IPS-18a (cell line): Measurements from ENCODE around the gene KLRC2.
"Not testable (repeated sequence)": the region's sequence is repeated elsewhere in the genome, so short reads cannot be mapped to it uniquely, and the experiment has no call there.

Experiments
- H3K27ac ChIP-seq: one replicate; pipeline ENCODE4 v1.5.1; 2013; ENCODE audit warnings: low read length
- H3K27me3 ChIP-seq: one replicate; pipeline ENCODE4 v1.6.1; 2013; ENCODE audit warnings: mild to moderate bottlenecking, low read length; ENCODE audit not compliant: control insufficient read depth, insufficient read depth
- H3K36me3 ChIP-seq: one replicate; pipeline ENCODE4 v1.6.1; 2013; ENCODE audit warnings: low read depth, low read length; ENCODE audit not compliant: control insufficient read depth
- H3K4me1 ChIP-seq: one replicate; pipeline ENCODE4 v1.6.1; 2013; ENCODE audit warnings: low read depth, low read length; ENCODE audit not compliant: control insufficient read depth
- H3K4me3 ChIP-seq: one replicate; pipeline ENCODE4 v1.5.1; 2013; ENCODE audit warnings: low read length
- H3K9ac ChIP-seq: one replicate; pipeline ENCODE4 v1.6.1; 2013; ENCODE audit warnings: mild to moderate bottlenecking, low read length, moderate library complexity
- H3K9me3 ChIP-seq: one replicate; pipeline ENCODE4 v1.6.1; 2013; ENCODE audit warnings: low read depth, low read length; ENCODE audit not compliant: control insufficient read depth

The KLRC2 gene

DNA sequence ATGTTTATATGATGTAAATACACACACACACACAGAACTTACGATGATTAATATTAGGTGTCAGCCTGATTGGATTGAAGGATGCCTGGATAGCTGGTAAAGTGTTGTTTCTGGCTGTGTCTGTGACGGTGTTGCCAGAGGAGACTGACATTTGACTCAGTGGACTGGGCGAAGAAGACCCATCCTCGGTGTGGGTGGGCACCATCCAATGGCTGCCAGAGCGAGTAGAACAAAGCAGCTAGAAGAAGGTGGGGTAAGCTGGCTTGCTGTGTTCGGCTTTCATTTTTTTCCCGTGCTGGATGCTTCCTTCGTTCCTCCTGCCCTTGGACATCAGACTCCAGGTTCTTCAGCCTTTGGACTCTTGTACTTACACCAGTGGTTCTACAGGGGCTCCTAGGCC lies 5.3 kb upstream of the KLRC2 start:
- H3K36me3 ChIP-seq, H3K9ac ChIP-seq, H3K4me1 ChIP-seq, H3K9me3 ChIP-seq, H3K27ac ChIP-seq, H3K4me3 ChIP-seq, H3K27me3 ChIP-seq: not testable (repeated sequence)

GRCh38 chr12:10439608-10440274 lies 3.9 kb upstream of the KLRC2 start:
- H3K4me1 ChIP-seq, H3K9ac ChIP-seq, H3K27me3 ChIP-seq, H3K9me3 ChIP-seq, H3K4me3 ChIP-seq, H3K27ac ChIP-seq, H3K36me3 ChIP-seq: not testable (repeated sequence)

- not testable (repeated sequence) for H3K4me1 ChIP-seq, H3K9ac ChIP-seq, H3K27ac ChIP-seq, H3K9me3 ChIP-seq, H3K36me3 ChIP-seq, H3K4me3 ChIP-seq, H3K27me3 ChIP-seq
Observed at GRCh38 chr12:10437601-10438000, 1.8 kb upstream of the KLRC2 start.

DNA sequence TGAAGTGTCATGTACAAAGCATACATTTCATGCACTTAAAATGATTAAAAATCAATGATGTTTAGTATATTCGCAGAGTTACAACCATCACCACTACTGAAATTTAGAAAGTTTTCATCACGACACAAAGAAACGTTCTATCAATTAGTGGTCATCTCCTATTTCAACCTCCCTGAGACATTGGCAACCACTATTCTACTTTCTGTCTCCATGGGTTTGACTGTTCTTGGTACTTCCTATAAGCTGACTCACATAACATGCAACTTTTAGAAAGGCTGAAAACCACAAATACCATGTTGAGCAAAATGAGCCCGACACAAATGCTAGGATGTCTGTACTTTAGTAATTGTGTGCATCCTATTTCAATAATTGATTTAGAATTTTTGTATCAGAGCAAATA lies 5.2 kb downstream of the KLRC2 start:
- H3K9ac ChIP-seq, H3K9me3 ChIP-seq, H3K27ac ChIP-seq, H3K4me3 ChIP-seq, H3K36me3 ChIP-seq, H3K4me1 ChIP-seq, H3K27me3 ChIP-seq: not testable (repeated sequence)

DNA sequence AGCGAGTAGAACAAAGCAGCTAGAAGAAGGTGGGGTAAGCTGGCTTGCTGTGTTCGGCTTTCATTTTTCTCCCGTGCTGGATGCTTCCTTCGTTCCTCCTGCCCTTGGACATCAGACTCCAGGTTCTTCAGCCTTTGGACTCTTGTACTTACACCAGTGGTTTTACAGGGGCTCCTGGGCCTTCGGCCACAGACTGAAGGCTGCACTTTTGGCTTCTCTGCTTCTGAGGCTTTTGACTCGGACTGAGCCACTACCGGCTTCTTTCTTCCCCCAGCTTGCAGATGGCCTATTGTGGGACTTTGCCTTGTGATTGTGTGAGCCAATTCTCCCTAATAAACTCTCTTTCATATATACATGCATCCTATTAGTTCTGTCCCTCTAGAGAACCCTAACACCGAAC lies 9.9 kb downstream of the KLRC2 start:
- not testable (repeated sequence) for H3K9me3 ChIP-seq, H3K27ac ChIP-seq, H3K4me3 ChIP-seq, H3K4me1 ChIP-seq, H3K9ac ChIP-seq, H3K36me3 ChIP-seq, H3K27me3 ChIP-seq

GRCh38 chr12:10424260-10424899 lies 11.4 kb downstream of the KLRC2 start:
- not testable (repeated sequence) for H3K4me1 ChIP-seq, H3K27me3 ChIP-seq, H3K9me3 ChIP-seq, H3K9ac ChIP-seq, H3K27ac ChIP-seq, H3K36me3 ChIP-seq, H3K4me3 ChIP-seq

- H3K4me3 ChIP-seq, H3K4me1 ChIP-seq, H3K9ac ChIP-seq, H3K27ac ChIP-seq, H3K9me3 ChIP-seq, H3K27me3 ChIP-seq, H3K36me3 ChIP-seq: not testable (repeated sequence)
Observed at GRCh38 chr12:10422159-10422558, 13.7 kb downstream of the KLRC2 start.

DNA sequence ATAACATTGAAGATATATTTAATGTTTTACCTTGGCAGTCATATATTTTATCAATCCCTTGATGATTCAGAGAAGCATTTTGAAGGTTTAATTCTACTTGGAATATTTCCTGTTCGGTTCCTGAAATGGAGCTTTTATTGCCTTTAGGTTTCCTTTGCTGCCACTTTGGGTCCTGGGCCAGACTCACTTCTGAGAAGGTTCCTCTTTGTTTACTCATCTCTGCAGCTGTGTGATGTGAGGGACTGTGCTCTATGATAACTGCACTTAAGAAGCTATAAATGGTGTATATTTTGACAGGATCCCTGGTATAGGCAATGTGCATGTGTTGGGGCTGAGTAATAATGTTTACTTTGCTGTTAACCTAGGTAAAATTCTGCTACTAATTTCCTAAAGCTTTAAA lies 15.5 kb downstream of the KLRC2 start, which contains the start of gene KLRC3:
KLRC3 (minus strand) TSS at position 262 of the 400 bp plus-strand sequence; CDS start at position 217, 45 bp downstream.
- not testable (repeated sequence) for H3K4me3 ChIP-seq, H3K27me3 ChIP-seq, H3K27ac ChIP-seq, H3K36me3 ChIP-seq, H3K9me3 ChIP-seq, H3K9ac ChIP-seq, H3K4me1 ChIP-seq

DNA sequence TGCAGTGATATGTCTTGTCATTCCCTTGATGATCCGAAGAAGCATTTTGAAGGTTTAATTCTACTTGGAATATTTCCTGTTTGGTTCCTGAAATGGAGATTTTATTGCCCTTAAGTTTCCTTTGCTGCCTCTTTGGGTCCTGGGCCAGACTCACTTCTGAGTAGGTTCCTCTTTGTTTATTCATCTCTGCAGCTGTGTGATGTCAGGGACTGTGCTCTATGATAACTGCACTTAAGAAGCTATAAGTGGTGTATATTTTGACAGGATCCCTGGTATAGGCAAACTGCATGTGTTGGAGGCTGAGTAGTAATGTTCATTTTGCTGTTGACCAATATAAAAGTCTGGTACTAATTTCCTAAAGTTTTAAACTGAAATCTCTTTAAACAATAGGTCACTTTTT lies 26.4 kb downstream of the KLRC2 start, which contains the start of gene KLRC4:
KLRC4 (minus strand) TSS at position 366 of the 400 bp plus-strand sequence; CDS start at position 184, 182 bp downstream.
- no peak within 1 kb of the TSS for H3K27ac ChIP-seq

GRCh38 chr12:10408842-10409241 lies 27.0 kb downstream of the KLRC2 start:
- no peak overlapping the region for H3K4me3 ChIP-seq
- H3K27ac ChIP-seq, result no peak overlapping the region
- no peak overlapping the region for H3K9ac ChIP-seq
- no peaks in the 10 kb centered on the region for H3K9me3 ChIP-seq
- no peaks in the 10 kb centered on the region for H3K36me3 ChIP-seq
- peaks cover 6% of the 10 kb centered on the region for H3K4me1 ChIP-seq
- no peaks in the 10 kb centered on the region for H3K27me3 ChIP-seq

More for the DNA sequence above, 26.4 kb downstream of the KLRC2 start, which contains the start of gene KLRC4:
- Histone ChIP-seq H3K4me3 (no peak within 1 kb of the TSS), H3K27me3 (no peaks in the 10 kb centered on the region), H3K36me3 (no peaks in the 10 kb centered on the region), H3K9ac (no peak within 1 kb of the TSS), H3K4me1 (peaks cover 6% of the 10 kb centered on the region), H3K9me3 (no peaks in the 10 kb centered on the region)

- Histone ChIP-seq H3K36me3 (no peaks in the 10 kb centered on the region), H3K27me3 (no peaks in the 10 kb centered on the region), H3K27ac (no peak overlapping the region), H3K9ac (no peak overlapping the region), H3K4me1 (peaks cover 6% of the 10 kb centered on the region), H3K4me3 (no peak overlapping the region), H3K9me3 (no peaks in the 10 kb centered on the region)
Observed at GRCh38 chr12:10406725-10407124, 29.1 kb downstream of the KLRC2 start.

DNA sequence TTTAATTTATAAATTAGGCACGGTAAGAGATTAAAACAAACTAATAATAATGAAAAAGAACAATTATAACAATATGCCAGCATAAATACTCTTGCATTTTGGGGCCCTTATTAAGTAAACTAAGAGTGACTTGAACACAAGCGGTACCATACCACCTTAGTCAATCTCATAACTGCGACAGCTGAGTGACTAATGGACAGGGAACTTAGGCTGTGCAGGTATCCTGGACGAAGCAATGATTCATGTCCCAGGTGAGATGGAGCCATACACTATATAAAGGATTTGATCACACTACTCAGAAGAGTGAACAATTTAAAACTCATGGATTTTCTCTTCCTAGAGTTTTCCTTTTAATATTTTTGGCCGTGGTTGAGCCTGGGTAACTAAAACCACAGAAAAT lies 30.5 kb downstream of the KLRC2 start:
- Histone ChIP-seq H3K36me3 (no peaks in the 10 kb centered on the region), H3K4me1 (no peaks in the 10 kb centered on the region), H3K9me3 (no peaks in the 10 kb centered on the region), H3K9ac (no peak overlapping the region), H3K27me3 (no peaks in the 10 kb centered on the region), H3K27ac (no peak overlapping the region), H3K4me3 (no peak overlapping the region)
